GM18499 (cell line): ENCODE measurements around the gene PRPF8.
"Not testable (repeated sequence)": the region's sequence is repeated elsewhere in the genome, so short reads cannot be mapped to it uniquely, and the experiment has no call there.

Experiments used
- ATAC-seq: cut with Tn5 transposase; IDR thresholded peaks from one replicate; pipeline ENCODE4 v1.9.1; 2021; ENCODE audit warnings: moderate number of reproducible peaks; ENCODE audit not compliant: insufficient read depth, unreplicated experiment

The PRPF8 gene

DNA sequence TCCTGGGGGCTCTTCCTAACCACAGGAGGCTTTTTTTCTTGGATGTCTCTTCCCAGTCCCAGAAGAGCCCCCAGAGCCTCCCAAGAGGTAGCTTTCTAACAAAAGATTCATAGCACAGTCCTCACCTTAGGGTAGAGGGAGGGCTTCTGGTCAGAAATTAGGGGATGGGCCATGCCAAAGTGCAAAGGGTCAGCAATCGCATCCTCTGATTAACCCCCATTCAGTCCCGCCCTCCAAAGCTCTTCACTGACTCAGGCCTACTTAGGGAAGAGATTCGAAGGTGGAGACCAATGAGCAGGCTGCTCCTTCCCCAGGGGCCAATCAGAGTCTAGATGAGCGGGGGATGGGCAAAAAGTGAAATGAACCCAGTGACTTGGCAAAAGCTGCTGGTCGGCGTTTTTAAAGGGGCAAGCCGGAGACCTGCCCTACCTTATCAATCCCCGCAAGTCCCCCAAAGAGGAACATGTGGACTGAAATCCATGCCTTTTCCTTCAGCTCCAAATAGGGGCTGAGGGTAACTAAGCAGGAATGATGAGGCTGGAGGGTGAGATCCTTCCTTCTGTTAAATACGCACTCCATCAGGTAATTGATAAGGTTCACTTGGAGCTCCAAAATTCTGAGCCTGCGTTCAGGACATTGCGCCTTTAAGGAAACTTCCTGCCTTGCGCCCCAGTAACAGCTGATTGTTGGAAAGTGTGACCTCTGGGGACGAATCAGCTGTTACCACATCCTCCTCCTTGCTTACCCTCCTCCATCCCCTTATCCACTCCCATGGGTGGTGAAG, 32.4 kb upstream of the PRPF8 start:
- ATAC-seq, result no peak

DNA sequence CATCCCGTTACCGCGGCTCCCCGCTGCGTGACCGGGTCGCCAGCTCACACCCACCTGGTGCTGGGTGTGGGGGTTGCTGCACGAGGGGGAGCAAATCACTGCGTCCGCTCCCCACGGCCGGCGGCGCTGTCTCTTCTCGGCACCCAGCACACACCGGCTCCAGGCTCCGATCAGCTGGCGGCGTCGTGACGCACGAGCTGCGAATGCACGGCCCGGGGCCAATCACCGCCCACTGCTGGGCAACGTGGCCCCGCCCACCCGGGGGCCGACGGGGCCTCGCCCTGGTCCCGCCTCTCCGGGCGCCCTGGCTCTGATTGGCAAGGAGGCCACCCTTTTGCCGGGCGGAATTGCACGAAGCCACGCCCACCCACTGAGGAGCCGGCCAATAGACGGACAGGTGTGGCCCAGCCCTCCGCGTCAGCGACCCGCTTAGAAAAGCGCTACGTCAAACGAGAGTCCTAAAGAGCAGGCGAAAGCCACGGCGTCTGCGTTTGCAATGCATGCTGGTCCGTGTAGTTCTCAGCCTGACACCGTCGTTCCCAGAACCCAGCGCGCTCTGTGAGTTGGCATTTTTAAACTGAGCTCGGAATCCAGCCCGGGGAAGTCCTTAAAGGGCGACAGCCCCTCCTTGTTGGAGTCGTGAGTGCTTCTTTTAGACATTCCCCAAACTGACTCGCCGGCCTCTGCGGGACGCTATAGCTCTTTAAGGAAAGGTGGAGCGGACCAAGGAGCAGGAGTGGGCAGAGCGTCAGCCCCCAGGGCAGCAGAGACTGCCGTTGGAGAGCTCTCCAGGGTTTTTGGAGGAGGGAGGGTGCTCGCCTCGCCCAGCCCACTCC, 31.6 kb upstream of the PRPF8 start:
- peak; percentile 56 for ATAC-seq

DNA sequence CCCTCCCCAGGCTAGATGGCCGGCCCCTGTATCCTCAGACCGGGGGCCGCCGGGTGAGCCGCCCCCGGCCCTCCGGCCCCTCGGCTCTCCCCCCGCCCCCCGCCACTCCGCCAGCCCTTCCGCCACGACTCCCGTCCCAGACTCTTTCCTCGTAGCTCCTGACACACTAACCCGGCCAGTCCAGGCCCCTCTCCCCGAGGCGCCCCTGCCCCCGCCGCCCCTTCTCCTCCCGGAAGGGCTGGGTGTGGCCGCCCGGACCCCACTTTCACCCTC, 31.1 kb upstream of the PRPF8 start:
- no peak for ATAC-seq

DNA sequence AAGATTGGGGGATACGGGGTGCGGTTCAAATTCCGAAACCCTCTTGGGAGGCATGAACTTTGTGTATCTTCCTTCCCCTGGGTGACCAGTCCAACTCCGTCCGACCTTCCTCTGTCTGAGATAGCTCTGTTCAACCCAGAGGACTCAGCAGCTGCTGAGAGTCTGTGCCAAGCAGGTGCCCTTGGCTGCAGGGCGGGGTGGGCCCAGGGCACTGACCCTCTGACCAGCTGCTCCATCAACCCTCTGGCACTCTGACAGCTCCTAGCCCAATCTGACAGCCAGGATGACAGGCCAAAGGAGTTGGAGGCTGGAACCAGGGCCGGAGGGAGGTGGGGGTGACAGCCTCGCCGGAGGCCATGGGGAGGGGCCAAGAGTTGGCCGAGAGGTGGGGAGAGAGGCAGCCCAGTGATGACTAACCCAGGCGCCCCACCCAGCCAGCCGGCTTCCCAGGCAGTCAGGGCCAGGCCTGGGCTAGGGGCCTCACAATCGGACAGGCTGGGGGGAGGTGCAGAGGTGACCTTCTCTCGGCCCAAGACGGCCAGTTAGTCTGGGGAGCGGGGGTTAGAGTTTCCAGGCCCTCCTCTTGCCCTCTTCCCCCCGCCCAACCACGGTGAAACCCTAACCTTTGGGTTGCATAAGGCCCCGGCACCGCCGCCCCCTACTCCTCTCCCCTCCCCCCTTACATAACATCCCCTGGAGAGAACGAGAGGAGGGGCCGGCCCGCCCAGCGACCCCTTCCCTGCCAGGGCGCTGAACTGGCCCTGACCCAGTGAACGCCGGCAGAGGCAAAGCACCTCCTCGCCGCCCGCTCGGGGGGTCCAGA, 30.5 kb upstream of the PRPF8 start:
- ATAC-seq, result no peak

DNA sequence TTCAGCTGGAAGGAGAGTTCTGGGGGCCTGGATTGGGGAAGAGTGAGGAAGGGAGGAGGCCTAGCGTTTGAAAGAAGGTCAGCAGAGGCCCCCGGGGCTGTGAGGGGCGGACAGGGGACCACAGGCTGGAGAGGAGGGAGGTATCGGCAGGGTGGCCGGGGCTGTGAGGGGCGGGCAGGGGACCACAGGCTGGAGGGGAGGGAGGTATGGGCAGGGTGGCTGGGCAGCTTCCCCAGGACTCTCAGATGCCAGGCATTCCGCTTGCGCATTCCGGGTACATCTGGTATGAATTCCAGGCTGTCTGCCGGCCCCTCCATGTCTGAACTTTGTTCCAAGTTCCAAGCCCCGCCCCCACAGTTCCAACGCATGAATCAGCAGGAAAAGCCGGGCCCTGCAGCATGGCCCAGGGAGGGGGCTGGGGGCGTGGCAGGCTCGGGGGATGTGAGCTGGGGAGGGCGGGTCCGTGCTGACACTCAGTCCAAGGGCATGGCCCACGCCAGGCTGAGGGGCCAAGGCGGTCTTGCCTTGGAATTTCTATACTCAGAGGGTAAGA, 29.8 kb upstream of the PRPF8 start:
- ATAC-seq, result no peak

DNA sequence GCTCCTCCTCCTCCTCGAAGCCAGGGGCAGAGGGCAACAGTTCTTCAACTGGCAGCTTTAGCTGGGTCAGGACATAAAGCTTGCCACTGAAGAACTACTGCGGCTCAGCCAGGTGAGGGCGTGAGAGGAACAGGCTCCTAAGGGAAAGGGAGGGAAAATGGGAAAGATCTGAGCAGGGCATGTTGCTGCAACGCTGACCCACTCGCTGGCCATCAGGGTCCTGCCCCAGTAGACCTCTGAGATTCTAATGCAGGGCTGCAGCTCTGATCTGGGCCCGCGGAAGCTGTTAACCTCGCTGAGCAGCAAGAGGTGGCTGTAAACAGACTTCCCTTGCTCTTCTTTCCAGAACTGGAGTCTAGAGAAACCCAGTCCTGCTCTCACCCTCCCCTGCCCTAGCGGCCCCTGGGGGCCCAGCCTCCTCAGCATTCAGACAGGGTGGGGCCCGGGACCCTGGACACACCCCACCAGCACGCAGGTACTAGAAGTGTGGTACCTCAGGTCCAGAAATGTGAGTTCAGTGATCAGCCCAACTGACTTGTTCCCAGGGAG, 29.3 kb upstream of the PRPF8 start:
- ATAC-seq, result no peak

DNA sequence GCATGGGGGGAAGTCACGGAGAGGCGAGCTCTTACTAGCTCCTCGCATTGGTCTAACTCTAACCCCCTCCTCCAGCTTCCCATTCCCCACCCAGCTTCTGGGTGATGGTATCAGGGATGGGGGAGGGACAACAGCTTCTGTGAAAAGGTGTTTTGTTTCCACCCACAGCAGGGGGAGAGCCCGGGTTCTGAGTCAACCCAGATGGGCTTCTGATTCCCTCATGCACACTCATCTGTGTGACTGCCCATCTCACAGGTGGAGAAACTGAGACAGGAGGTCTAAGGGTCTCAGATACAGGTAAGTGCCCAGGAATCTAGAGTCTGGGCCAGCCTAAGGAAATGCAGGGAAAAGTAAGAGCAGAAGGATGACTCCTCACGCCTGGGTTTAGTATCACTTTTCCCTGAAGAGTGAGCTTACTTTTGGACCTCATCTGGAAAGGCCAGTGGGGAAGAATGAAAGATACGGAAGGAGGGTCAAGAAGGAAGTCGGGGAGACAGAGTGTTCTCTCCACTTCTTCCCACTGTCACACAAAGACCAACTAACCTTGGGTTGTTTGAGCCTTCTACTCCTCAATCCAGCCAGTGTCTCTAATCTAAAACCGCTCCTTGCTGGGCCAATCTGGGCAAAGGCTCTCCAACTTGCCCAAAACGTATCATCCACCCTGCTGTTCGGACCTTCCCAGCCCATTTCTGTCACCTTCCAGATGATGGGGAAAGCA, 28.7 kb upstream of the PRPF8 start:
- ATAC-seq, result no peak

DNA sequence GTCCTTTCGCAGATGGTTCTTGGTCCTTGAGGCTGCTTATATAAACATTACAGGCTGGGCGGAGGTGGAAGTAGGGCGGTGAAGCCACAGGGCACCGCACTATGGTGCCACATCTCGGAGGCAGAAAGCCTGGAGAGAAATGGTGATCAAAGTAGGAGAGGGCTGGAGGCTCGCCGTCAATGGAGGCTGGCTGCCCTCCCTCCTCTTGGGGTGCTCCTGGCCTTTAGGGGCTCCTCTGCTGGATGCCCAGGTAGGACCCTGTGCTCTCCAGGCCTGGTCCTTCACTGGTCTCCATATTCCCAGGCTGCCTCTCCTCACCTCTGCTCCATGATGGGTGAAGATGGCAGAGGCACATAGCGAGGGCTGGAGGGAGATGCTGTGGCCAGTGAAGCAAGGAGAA, 27.6 kb upstream of the PRPF8 start:
- no peak for ATAC-seq

DNA sequence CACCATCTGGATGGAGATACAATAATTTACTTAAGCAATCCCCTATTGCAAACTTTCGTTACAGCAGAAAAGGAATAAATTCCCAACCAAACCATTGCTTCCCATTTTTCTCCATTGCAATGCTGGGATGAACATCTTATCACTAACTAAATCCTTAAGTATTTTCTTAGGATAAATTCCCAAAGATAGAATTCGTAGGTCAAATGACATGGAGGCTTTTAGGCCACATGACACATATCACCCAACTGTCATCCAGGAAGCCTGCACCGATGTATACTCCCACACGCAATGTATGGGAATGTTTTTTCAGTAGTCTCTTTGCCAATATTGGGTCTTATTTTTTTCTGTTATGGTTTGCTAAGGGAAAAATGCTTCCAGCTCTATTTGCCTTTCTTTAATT, 27.1 kb upstream of the PRPF8 start:
- no peak for ATAC-seq

DNA sequence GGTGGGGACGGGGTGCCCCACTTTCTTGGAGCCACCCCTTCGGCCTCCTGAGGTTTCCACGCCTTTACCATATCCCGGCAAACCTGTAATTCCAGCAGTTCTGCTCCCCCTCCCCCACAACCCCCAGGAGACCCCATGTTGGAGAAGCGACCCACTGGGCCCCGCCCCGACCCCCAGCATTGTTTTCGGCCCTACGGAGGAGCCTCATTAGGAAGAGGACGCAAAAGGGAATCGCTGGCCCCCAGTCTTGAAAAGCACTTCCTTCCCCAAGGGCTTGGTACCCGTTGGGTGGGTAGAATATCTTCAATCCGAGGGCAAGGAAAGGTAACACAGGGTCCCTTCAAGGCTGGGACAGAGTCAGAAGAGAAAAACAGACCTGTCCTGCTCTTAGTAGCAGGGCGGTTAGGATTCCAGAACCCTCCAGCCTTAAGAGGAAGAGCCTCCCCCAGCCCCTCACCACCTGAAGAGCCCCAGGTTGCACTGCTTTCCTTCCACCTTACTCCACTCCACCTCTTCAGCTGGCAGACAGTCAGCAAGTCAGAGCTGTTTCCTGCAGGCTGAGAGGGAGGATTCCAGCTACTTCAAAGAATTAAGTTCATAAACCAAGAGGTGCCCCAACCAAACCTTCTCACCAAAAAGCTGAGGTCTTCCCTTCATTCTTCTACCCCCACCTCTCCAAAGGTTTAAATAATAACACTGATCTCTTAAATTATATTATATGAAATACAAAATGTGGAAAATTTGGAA, 26.3 kb upstream of the PRPF8 start:
- no peak for ATAC-seq

DNA sequence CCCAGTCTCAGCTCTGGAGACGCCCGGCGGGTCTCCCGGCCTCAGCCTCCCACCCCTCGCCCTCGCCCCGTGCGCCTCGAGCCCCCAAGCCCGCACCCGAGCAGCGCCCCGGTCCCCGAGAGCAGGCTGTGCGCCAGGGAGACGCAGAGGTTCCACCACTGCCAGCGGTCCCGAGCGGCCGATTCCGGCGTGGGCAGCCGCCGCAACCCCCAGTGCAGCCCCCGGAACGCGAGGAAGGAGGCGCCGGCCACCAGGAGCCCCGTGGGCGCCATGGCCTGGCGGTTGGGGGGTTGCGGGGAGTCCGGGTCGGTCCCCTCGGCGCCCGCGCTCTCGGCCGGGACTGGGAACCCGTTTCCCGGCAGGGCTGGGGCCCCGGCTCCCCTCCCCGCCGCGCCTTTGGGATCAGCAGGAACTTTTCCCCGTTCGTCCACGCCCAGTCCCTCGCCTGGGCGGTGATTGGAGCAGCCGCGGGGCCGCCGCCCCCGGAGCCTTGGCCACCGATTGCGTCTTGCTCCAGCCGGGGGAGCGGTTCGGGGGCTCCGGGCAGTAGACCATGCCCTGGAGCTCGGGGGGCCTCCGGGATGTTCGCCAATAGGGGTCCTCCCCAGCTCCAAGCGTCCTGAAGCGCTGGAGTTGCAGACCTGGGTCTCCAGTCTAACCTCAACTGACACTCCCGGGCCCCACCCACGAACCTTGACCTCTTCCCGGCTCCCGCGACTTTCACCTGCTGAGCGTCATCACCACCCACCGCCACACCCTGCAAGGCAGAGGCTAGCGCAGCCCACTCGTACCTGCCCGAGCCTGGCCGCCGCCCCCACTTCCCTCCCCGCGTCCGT, 25.5 kb upstream of the PRPF8 start, which contains the start of gene TLCD2:
Gene TLCD2 (minus strand): TSS at position 407 of the 836 bp plus-strand sequence. CDS start 135 bp downstream, at position 272.
- no peak for ATAC-seq

DNA sequence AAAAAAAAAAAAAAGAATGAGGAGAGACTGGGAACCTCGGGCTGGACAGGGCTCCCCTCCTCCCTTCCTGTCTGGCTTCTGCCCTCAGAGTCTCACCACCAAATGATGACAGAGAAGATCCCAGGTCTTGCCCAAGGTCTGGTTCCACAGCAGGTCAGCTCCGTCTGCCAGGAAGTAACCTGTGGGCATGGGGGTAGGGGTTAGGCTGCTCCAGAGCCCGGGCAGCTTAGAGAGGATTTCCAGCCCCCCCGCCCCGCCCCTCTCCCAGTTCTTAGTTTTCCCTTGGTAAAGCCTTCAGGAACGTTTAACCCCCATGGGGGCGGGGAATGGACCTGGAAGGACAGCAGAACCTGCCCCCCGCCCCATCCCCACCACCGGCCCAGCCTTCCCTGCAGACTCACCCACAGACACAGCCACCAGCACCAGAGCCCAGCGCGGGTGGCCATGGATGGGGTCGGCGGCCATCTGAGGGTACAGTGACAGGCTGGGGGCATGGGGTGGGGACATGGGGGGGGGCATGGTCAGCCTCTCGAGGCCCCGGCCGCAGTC, 24.8 kb upstream of the PRPF8 start:
- ATAC-seq, result no peak

DNA sequence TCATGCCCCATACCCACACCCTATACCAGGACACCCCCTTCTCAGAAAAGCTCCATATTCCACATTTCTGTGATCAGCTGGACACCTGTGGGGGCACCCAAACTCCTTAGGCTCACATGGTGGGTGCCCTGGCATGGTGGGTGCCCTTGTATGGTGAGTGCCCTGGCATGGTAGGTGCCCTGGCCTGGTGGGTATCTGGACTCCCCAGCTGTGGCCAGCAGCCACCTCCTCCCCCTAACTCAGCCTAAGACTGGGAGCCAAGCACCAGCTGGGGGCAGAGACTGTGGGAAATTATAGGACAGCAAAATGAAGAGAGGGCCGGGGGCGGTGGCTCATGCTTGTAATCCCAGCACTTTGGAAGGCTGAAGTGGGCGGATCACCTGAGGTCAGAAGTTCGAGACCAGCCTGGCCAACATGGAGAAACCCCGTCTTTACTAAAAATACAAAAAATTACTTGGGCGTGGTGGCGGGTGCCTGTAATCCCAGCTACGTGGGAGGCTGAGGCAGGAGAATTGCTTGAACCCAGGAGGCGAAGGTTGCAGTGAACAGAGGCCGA, 24.2 kb upstream of the PRPF8 start:
- ATAC-seq, result not testable (repeated sequence)

DNA sequence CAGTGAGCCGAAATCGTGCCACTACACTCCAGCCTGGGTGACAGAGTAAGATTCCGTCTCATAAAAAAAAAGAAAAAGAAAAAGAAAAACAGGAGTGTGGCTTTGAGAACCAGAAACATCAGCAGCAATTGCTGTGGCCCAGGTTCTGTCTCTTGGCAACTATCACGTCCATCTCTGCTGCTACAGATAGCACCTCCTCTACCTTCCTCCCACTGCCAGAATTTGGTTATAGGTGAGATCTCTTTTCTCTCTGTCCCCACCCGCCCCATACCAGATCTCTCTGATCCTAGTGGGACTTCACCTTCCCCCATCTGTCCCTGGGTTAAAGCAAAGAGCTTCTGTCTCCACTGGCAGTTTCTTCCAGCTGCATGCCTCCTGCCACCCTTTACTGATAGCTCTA, 22.4 kb upstream of the PRPF8 start:
- ATAC-seq, result no peak

DNA sequence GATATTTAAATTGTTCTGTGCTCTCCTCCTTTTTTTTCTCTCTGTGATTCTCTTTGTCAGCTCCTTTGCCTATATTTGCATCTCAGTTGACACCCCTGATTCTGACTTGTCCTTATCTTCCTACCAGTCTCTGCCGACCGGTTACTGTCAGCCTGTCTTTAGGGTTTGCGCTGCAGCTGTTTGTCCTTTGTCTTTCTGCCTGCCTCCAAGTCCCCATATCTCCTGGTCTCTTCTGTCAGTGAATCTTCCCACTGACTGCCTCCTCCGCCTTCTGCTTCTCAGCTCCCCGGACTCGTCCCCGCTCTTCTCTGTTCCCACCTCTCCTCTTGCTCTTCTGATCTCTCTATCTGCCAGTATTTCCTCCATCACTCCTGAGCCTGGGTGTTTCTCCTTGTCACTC, 20.3 kb upstream of the PRPF8 start:
- no peak for ATAC-seq

DNA sequence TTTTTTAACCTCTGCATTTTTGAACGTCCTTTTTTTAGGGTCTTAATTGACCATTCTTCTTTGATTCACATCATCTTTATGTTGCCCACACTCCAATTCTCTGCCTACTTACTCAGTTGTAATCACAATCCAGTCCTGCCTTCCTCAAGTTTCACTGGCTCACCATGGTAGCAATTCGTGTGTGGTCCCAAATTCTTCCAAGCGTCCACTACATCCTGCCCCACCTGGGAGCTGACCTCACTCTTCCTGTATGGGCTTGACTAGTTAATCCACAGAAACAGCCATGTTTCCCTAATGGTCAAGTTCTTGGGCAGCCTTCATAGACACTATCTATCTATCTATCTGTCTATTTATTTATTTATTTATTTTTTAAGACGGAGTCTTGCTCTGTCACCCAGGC, 18.4 kb upstream of the PRPF8 start:
- ATAC-seq, result no peak

DNA sequence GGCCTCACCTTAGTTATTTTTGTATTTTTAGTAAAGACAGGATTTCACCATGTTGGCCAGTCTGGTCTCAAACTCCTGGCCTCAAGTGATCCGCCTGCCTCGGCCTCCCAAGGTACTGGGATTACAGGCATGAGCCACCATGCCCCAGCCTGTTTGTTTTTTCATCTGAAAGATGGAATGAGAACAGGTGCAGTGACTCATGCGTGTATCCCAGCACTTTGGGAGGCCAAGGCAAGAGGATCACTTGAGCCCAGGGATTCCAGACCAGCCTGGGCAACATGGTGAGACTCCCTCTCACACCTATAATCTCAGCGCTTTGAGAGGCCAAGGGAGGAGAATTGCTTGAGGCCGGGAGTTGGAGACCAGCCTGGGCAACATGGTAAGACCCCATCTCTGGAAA, 15.2 kb upstream of the PRPF8 start:
- not testable (repeated sequence) for ATAC-seq

DNA sequence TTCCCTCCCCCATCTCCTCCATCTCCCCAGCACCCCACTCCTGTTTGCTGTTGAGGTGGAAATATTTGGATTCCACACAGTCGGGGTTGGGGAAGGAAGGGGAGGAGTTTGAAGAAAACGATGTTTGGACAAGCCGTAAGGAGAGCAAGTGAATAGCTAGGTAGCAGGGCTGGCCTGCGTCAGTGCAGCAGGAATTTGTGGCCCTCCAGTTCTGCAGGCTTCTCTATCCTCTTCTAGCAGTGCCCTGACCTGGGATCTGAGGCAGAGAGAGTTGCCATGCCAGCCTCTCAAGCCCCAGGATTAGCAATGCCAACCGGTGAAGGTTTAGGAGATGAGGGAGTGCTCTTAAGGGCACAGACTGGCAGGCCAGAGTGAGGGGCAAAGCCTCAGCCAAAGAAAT, 13.0 kb upstream of the PRPF8 start:
- ATAC-seq, result no peak
